C4-2B (cell line): Measurements from ENCODE around the gene RAB22A.

Experiments
- H3K27ac ChIP-seq: fragments of 450-650 bp; 2 replicates; pipeline ENCODE4 v1.5.1; 2017
- ZFX ChIP-seq: fragments of 450-650 bp; IDR thresholded peaks from 2 replicates; pipeline ENCODE4 v1.6.1; 2017
- TF ChIP-seq, protein P1 (sequence below): fragments of 450-650 bp; conservative IDR thresholded peaks from 2 replicates; pipeline ENCODE4 v1.5.1; 2017; ENCODE audit warnings: mild to moderate bottlenecking

Gene RAB22A

GRCh38 chr20:58309591-58310290 lies at the start of gene RAB22A:
RAB22A (plus strand) TSS chr20:58309715; CDS start chr20:58309977, 262 bp downstream.
- peak within 1 kb of the TSS; percentile 89 for H3K27ac ChIP-seq
- peak; percentile 96 for TF ChIP-seq ZFX
- TF ChIP-seq, protein P1, sequence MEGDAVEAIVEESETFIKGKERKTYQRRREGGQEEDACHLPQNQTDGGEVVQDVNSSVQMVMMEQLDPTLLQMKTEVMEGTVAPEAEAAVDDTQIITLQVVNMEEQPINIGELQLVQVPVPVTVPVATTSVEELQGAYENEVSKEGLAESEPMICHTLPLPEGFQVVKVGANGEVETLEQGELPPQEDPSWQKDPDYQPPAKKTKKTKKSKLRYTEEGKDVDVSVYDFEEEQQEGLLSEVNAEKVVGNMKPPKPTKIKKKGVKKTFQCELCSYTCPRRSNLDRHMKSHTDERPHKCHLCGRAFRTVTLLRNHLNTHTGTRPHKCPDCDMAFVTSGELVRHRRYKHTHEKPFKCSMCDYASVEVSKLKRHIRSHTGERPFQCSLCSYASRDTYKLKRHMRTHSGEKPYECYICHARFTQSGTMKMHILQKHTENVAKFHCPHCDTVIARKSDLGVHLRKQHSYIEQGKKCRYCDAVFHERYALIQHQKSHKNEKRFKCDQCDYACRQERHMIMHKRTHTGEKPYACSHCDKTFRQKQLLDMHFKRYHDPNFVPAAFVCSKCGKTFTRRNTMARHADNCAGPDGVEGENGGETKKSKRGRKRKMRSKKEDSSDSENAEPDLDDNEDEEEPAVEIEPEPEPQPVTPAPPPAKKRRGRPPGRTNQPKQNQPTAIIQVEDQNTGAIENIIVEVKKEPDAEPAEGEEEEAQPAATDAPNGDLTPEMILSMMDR: no peak

DNA sequence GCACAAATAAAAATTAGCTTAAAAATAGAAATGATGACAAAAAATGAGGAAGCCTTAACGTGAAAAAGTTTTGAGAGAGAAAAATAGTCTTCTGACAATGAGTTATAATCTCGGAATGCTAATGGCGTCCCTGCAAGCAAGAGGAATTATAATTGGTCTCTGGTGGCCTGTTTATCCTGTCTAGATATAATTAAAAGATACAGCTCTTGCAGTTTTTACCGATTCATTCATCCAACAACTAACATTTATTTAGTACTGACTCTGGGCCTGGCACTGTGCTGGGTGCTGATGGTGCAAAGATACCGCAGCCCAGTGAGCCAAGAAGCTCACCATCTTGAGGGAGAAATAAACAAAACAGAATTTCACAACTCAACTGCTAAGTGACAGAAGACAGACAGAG lies 49.5 kb upstream of the RAB22A start:
- H3K27ac ChIP-seq: no peak overlapping the region

DNA sequence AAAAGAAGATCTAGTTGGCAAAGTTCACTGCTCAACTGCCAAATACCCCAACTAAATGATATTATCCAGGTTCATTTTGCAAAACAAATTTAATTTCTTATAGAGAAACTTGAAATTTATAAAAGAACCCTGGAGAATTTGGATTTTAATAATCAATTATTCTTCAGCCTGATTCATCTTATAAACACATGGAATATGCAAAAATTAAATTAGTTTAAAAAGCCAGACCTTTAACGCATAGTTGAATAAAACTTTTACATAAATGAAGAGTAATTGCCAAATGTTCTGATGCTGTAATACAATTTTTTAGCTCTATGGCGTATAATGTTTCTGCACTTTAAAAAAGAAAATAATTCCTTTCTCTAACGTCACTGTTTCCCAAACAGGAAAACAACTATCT lies 47.9 kb upstream of the RAB22A start:
- H3K27ac ChIP-seq: no peak overlapping the region
- no peak for TF ChIP-seq ZFX
- TF ChIP-seq, protein P1: no peak

More for the DNA sequence above, 49.5 kb upstream of the RAB22A start:
- TF ChIP-seq, protein P1: no peak
- no peak for TF ChIP-seq ZFX

DNA sequence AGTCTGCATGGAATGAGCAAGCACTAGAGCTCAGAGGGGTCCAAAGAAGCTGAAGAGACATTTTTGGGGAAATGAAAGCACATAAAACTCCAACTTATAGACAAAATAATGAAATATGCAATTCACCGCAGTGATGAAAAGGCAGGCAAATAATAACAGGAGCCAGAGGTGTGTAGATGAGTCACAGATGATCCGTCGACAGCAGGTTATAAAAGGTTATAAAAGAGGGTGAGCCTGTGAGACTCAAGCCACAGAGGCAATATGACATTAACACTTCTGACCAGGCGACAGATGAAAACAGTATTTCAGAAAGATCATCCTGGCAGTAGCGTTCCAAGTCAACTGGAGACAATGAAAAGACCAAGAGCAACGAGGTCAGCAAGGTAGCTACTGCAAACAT lies 45.2 kb upstream of the RAB22A start:
- H3K27ac ChIP-seq: no peak overlapping the region
- no peak for TF ChIP-seq ZFX
- TF ChIP-seq, protein P1: no peak

- no peak overlapping the region for H3K27ac ChIP-seq
- TF ChIP-seq, protein P1: no peak
- no peak for TF ChIP-seq ZFX
Observed at GRCh38 chr20:58267389-58268215, 41.9 kb upstream of the RAB22A start.

- TF ChIP-seq, protein P1: no peak
- TF ChIP-seq ZFX: no peak
- H3K27ac ChIP-seq: no peak overlapping the region
Observed at GRCh38 chr20:58268421-58268821, 41.1 kb upstream of the RAB22A start.
